ENCODE data around the gene STAC.
"Not testable (repeated sequence)": the region's sequence is repeated elsewhere in the genome, so short reads cannot be mapped to it uniquely, and the experiment has no call there.

STAC gene

GRCh38 chr3:36480911-36481648 is 100.8 kb downstream of the STAC start:
- no peak for DNase-seq (ENCODE audit: low spot score)

GRCh38 chr3:36482256-36482655 is 102.0 kb downstream of the STAC start:
- no peak for DNase-seq (ENCODE audit: low spot score)

GRCh38 chr3:36482880-36483279 is 102.6 kb downstream of the STAC start:
- DNase-seq (ENCODE audit: low spot score): no peak

GRCh38 chr3:36483709-36484108 is 103.4 kb downstream of the STAC start:
- no peak for DNase-seq (ENCODE audit: low spot score)

- DNase-seq (ENCODE audit: low spot score): no peak
Measured at GRCh38 chr3:36484386-36484785, 104.1 kb downstream of the STAC start.

- no peak for DNase-seq (ENCODE audit: low spot score)
Measured at GRCh38 chr3:36486009-36486795, 105.9 kb downstream of the STAC start.

GRCh38 chr3:36487616-36488015 is 107.3 kb downstream of the STAC start:
- DNase-seq (ENCODE audit: low spot score): no peak

GRCh38 chr3:36488077-36488789 is 107.9 kb downstream of the STAC start:
- no peak for DNase-seq (ENCODE audit: low spot score)

- no peak for DNase-seq (ENCODE audit: low spot score)
Measured at GRCh38 chr3:36489101-36489500, 108.8 kb downstream of the STAC start.

GRCh38 chr3:36489679-36490425 is 109.5 kb downstream of the STAC start:
- no peak for DNase-seq (ENCODE audit: low spot score)

- no peak for DNase-seq (ENCODE audit: low spot score)
Measured at GRCh38 chr3:36493051-36493450, 112.7 kb downstream of the STAC start.

- no peak for DNase-seq (ENCODE audit: low spot score)
Measured at GRCh38 chr3:36494461-36495109, 114.3 kb downstream of the STAC start.

- no peak for DNase-seq (ENCODE audit: low spot score)
Measured at GRCh38 chr3:36496684-36497633, 116.7 kb downstream of the STAC start.

- not testable (repeated sequence) for DNase-seq (ENCODE audit: low spot score)
Measured at GRCh38 chr3:36500053-36500452, 119.7 kb downstream of the STAC start.

GRCh38 chr3:36501616-36502015 is 121.3 kb downstream of the STAC start:
- DNase-seq (ENCODE audit: low spot score): no peak

GRCh38 chr3:36505393-36505792 is 125.1 kb downstream of the STAC start:
- no peak for DNase-seq (ENCODE audit: low spot score)

GRCh38 chr3:36511791-36512486 is 131.6 kb downstream of the STAC start:
- no peak for DNase-seq (ENCODE audit: low spot score)

- no peak for DNase-seq (ENCODE audit: low spot score)
Measured at GRCh38 chr3:36512555-36512954, 132.3 kb downstream of the STAC start.

- DNase-seq (ENCODE audit: low spot score): no peak
Measured at GRCh38 chr3:36514171-36514570, 133.9 kb downstream of the STAC start.

GRCh38 chr3:36519682-36520081 is 139.4 kb downstream of the STAC start:
- DNase-seq (ENCODE audit: low spot score): no peak
